ENCODE results near the gene IL1A.
A peak's percentile ranks its signal among the peaks of the same experiment; 100 is the strongest.

IL1A gene

DNA sequence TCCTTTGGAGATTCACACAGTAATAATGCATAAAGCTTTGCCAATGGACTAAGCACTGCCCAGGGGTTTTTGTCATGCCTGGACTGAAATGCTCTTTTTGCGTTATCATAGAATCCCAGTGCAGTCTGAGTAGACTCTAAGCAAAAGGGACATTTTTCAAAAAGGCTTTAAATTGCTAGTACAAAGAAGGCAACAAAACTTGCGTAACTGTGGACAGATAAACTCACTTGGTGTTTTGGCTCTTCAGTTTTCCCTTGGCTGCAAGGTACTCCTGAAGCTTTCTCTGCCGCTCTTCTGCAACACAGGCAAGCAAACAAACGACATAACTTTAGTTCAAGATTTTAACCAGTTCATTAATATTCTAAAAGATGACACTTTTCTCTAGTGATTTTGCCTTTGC, 22.0 kb downstream of the IL1A start:
- no peak for DNase-seq (ENCODE audit: low read depth)

DNA sequence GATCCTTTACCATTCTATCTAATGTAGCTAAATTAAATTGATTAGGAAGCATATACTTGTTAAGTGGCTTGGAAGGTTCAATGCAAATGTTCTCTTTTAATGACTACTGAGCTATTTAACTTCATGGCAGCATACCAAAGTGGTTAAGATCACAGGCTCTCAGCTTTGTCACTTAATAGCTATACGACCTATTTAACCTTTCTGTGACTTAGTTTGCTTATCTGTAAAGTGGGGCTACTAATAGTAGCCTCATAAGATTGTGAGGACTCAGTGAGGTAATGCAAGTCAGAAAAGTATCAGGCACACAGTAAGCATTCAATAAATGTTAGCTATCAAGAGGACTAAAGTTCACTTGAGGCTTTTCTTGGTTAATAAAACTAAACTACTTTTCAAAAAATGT, 24.1 kb downstream of the IL1A start:
- no peak for DNase-seq (ENCODE audit: low read depth)

DNA sequence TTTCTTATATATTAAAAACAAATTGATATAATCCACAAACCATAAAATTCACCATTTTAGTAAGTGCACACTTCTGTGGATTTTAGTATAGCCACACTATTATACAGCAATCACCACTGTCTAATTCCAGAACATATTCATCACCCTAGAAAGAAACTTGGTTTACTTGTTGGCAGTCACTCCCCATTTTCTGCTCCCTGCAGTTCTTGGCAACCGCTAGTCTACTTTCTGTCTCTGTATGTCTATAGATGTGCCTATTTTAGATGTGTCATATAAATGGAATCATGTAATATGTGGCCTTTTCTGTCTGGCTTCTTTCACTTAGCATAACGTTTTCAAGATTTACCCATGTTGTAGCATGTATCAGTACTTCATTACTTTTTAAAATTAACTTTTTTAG, 25.6 kb downstream of the IL1A start:
- DNase-seq (ENCODE audit: low read depth): no peak

DNA sequence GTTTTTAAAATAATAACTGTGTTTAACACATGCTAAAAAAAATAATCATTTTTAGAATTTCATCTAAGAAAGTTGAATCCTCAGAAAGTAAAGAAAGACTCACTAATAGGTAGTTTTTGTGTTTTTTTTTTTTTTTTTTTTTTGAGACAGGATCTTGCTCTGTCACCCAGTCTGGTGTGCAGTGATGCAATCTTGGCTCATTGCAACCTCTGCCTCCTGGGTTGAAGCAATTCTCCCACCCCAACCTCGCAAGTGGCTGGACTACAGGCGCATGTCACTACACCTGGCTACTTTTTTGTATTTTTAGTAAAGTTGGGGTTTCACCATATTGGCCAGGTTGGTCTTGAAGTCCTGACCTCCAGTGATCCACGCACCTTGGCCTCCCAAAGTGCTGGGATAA, 27.0 kb downstream of the IL1A start:
- no peak for DNase-seq (ENCODE audit: low read depth)

DNA sequence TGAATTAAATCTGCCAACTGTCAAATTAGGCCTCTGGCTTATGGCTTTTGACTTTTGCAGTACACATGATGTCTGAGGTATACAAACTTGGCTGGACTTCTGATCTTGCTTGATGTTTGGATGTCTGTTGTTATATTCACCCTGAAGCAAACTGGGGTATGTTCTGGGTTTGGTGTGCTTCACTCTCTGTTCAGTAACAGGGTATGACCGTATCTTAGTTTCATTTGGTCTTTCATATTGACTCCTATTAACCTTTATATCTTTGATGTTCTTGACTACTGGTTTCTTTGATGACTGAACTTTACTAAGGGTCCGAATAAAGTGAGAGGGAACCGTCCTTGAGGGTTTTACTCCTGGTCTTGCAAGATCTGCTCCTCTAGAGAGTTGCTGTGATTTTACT, 28.1 kb downstream of the IL1A start:
- DNase-seq (ENCODE audit: low read depth): no peak

DNA sequence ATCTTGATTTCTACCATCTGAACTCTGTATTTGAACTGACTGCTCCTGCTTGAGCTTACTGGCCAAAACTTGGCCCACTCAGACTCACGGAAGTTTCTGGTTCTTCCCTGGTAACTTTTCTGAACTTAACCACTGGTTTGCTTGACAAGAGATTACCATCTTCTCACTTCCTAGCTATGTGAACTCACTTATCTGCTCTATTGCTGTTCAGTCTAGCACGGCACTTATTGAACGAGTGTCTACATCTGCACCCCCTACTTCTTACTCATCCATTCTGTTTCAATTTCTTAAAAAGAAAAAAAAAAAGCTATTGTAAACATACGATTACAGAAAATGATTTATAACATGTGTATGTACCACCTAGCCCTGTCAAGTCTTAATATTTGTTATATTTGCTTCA, 28.8 kb downstream of the IL1A start:
- no peak for DNase-seq (ENCODE audit: low read depth)

DNA sequence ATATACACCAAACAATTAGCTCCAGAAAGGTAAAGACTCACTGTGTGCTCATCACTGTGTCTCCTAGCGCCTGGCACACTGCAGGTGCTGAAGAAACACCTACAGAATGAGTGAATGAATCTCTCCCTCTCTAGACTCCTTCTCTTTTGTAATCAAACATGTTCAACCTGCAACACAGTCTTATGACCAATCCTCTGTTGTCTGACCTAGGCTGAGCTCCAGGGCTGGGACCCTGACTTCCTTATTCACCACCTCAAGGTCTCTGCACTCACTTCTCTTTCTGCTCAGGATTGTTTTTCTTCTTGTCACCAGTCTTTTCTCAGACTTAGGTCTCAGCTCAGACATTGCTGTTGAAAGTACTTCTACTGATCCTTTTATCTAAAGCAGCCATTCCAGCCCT, 29.7 kb downstream of the IL1A start:
- DNase-seq (ENCODE audit: low read depth): no peak

DNA sequence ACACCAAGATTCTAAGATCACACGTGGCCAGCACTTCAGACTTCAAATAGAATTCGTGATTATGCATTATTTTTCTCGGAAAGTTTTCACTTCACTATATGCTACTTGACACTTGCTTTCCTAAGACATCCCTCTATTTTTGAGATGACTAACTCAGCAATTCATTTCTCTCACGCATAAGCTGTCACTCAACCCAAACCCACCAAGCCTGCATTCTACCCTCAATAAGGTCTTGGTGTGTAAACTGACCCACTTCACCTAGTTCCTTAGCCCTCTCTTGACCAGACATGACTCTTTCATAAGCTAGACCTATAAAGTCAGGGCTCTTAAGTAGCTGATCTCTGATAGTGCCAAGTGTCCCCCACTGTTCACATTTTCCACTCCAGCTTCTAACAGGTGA, 31.6 kb downstream of the IL1A start:
- no peak for DNase-seq (ENCODE audit: low read depth)

DNA sequence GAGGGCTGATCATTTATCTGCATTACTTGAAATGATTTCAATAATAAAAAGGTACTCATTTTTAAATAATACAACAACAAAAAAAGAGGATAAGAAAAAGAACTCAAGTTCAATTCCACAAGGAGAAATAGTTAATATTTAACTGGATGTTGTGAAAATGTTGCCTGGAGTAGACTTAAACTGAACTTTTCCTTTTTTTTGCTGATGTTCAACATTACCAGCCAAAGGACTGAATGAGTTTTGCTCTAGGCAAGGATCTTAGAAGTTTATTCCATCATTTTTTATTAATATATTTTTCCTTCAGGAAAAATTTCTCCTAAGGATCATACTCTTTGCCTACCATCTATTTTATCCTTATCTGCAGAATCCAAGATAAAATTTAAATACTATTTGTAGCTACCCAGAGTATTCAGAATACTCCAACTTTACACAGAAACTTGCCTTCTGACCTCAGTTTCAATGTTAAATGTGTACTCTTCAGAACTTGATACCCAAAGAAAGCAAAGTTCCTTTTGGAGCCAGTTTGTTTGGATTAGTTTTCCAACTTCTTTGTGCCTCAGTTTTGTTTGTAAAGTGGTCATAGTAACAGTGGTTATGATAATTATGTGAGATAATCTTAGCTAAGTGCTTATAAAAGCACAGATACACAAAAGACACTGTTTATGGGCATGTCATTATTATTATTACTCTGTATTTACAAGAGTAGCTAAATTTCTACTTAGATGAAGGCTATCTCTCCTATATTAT, 32.7 kb downstream of the IL1A start:
- DNase-seq (ENCODE audit: low read depth): no peak

DNA sequence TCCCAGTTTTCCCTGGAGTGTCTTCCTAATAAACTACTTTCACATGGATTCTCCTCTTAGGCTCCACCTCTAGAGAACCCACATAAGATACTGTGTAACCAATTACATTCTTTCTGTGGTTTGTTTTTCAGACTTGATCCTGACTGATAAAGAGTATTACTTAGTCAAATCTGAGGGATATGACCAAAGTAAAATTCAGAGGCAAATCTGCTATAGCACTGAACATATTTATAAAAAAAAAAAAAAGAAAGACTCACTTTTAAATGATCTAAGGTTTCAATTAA, 33.8 kb downstream of the IL1A start:
- DNase-seq (ENCODE audit: low read depth): no peak

DNA sequence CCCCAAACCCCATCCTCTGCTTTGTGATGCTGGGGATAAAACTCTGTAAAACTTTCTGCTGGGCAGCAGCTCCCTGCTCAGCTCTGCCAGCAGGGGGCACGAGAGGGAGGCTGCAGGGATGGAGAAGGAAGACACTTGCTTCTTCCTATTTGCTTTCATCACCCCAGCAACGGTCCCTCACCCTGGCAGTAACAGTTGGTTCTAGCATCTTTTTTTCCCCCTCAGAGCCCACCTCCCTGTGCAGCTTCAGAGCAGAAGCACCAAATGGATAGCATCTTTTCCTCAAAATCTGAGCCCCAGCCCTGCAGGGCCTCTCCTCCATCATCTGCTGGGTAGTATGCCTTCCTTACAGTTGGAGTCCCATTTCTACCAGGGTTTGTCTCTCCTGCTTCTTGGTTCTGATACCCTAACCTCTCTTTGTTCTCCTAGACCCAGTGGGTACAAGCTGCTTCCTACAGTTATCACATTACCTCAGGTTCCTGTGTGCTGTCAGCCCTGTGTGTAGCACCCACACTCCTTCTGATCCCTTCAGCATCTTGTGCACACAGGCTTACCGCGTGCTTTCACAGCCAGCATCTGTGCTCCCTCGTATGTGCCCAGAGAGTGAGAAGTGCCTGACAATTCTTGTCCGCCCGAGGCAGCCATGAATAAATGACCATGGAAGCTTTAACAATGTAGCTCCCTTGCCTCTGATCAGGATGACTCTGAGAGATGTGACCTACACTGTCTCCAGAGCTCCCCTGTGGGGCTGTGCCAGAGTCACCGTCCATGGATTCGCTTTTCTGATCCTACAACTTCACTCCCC, 34.3 kb downstream of the IL1A start:
- peak; percentile 73 for DNase-seq (ENCODE audit: low read depth)

DNA sequence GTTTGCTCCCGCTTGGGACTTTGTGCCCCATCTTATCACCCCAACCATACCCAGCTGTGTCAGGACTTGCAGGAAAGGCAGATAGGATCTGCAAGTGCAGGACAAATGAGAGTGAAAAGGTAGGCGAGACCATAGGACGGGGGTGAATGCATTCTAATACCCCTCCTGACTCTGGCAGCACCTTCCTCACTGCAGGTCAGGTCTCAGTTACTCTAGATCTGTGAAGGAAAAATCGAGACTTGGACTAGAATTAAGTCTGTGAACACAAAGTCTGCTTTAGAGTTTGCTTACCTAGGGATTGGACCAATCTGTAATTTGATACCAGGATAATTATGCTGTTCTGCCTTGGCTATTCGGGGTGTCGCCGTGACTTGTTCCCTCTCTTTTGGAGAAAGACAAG, 43.8 kb downstream of the IL1A start:
- no peak for DNase-seq (ENCODE audit: low read depth)

DNA sequence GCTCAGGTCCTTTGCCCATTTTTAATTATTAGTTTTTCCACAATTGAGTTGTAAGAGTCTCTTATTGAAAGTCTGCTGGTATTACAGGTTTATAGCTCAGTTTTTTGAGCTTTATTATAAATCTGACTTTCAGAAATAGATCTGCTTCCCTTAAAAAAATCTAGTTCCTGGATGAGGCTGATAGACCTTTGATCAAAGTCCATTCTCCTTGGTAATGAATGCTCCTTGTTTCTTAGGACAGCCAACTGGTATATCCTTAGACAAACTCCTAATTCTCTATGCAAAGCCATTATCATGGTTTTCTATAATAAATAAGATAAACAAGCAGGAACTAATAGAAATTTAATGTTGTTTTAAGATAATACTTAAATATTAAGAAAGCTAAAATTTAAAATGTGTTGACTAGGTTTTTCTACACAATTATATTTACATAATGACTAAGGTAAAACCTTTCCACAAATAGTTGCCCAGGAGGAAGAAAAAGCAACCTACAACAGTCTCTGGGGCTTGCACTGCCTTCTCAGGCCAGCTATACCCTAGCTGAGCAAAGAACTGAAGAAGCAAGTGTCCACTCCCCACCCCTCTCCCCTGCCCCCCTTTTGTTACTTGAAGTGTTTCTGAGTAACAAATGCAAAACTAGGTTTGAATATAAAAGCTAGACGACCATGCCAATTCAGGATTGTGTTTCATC, 46.6 kb downstream of the IL1A start:
- DNase-seq (ENCODE audit: low read depth): no peak

DNA sequence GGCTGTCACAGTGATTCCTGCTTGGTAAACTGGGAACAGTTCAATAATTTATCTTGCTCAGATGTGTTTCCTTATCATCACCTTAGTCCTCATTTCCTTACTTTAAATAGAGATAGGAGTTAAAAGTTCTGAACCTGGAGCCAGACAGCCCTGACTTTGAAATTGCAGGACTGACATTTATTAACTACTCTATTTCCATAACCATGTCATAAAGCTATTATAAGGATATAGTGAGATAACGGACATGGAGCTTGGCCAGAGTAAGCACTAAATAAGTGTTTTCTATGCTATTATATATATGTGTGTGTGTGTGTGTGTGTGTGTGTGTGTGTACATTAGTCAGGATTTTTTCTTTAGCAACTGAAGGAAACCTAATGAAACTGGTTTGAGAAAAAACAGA, 50.4 kb downstream of the IL1A start:
- DNase-seq (ENCODE audit: low read depth): no peak

DNA sequence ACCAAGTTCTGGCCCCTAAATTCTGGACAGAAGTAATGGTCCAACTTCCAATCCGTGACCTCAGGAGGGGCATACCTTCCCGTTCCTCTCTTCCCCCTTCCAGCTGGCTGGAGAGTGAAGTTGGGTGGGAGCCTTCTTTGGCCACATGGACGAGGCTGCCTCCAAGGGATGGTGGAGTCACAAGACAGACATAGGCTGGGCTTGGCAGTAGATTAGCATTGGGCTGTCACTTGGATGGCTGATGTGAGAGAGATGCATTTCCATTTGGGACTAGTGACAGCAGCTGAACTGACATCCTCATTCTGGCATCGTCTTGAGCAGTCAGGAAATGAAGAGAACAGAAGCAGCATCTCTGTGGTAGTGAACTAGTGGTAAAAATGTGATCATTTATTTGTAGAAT, 50.8 kb downstream of the IL1A start:
- DNase-seq (ENCODE audit: low read depth): no peak

DNA sequence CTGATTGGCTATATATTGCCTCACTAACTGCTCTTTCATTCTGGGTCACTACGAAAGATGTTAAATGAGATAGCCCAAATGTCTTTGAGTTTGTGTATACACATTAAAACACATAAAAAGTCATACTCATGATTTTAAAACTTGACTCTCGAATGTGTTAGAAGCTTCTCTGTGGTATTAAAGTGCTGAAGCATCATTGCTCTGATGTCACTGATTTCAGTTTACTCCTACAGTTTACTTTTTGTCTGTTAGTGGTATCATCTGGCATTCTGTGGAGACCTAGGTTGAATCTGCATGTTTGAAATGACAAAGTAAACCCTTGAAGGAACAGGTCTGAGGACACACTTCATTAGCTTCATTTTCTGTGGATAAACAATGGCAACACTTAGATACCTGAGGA, 52.8 kb downstream of the IL1A start:
- DNase-seq (ENCODE audit: low read depth): no peak

DNA sequence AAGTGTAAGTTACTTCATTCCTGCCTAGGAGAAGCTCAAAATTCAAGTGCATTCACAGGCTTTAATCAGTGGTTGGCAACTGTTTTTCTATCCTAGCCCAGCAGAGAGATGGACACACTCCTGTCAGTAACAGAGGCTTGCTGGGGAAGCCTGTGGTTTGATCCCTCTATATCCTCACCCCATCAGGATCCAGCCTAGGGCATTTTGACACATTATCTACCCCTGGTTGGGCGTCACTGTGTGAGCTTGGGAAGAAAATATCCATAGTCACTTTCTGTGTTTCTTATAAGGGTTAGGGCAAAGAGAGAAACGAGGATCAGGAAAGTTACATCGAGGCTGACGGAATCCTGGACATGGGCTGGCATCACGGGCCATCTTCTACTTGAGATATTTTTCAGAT, 53.5 kb downstream of the IL1A start:
- DNase-seq (ENCODE audit: low read depth): no peak

DNA sequence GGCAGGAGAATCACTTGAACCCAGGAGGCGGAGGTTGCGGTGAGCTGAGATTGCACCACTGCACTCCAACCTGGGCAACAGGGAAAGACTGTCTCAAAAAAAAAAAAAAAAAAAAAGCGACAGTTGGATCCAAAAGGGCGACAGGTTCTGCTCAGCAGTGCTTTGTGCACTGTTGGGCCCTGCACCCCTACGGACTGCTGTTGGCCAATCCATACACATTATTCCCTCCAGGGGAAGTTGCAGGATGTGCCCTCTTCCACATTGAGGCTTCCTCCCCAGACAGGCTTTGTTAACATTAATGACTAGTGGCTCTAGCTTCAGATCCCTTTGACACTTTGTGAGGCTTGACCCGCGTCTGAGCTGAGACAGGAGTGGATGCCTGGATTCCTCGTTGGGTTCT, 54.1 kb downstream of the IL1A start:
- no peak for DNase-seq (ENCODE audit: low read depth)

DNA sequence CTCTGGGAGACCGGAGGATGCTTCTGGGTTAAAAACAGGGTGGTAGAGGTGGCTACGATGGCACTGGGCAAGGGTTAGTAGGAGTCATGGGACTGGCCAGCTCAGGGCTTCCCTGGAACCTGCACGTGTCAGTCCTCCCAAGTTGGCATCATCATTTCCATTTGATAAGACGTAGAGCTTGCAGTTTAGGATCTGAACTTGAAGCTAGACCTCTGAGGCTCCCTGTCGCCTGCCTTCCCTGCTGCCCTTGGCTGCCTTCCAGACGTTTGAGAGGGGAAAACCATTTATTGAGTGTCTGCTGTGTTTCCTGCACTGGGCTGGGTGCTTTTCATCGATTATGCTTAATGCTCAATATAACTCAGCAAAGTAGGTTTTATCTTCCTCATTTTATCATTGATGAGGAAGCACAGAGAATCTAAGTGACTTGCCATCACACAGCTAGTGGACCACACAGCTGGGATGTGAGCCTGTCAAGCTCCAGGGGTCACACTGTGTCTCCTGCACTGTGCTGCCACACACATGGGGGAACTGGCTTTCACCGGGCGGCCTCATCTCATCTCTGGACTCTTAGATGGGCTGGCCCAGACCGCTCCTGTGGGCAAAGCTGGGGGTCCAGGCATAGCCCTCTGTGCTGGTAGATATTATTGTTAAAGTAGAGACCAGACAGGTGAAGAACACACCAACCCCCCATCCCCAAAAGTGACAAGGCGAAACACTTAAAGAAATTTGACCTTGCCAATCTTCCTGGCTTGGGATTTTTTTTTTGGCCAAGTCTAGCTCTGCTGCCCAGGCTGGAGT, 55.7 kb downstream of the IL1A start:
- no peak for DNase-seq (ENCODE audit: low read depth)

DNA sequence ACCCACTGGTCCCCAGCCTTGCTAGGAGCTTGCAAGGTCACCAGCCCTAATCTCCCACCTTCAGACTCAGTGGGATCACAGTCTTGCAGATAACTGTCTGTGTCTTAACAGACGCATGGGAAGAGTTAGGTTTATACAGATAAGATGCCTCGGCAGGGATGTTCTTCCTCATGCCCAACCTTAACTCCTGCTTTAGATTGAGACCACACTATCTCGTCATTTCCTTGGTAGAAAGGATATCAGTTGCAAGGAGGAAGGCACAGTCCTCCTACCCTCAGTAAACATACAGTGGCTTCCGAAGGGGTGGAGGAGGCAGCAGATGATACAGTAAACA, 56.3 kb downstream of the IL1A start:
- DNase-seq (ENCODE audit: low read depth): no peak

DNA sequence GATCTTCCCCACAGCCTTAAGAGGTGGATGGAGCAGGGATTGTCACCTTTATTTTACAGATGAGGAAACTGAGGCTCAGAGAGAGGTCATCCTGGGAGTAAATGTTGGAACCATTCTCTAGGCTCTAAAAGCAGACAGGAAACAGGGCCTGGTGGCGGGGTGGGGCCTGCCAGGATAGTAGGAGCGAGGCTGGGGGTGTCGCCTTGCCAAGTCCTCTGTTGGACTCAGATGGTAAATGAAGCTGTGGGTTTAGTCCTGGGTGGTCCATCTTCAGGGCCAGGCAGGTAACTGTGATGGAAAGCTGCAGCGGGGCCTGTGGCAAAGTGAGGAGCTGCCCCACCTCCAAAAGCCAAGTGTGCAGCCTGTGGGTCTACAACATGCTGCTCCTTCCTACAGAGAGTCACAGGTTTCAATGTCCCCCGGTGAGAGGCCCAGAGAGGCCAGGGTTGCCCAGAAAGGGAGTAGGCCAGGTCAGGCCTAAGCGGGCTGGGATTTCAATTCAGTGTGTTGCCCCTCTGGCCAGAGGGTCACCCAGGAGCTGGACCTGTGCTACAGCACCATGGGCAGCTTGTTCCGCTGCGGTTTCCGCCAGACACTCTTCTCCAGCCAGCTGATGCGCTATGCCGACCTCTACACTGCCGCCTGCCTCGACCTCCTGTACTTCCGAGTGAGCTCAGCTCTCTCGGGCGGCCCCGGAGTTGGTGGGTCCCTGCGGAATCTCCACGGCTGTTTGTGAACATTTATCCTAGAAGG, 56.8 kb downstream of the IL1A start:
- DNase-seq (ENCODE audit: low read depth): no peak
